HG03159 (cell line): ENCODE results near the gene NAA38.

Experiments used
- ATAC-seq: cut with Tn5 transposase; IDR thresholded peaks from one replicate; pipeline ENCODE4 v1.9.1; 2021; ENCODE audit warnings: mild to moderate bottlenecking, moderate library complexity; ENCODE audit not compliant: unreplicated experiment

Gene NAA38

GRCh38 chr17:7852919-7853690, 4.3 kb downstream of the NAA38 start:
- no peak for ATAC-seq

- ATAC-seq, result no peak
Observed at GRCh38 chr17:7852262-7852670, 5.1 kb downstream of the NAA38 start.

- ATAC-seq, result peak; percentile 70
Observed at GRCh38 chr17:7851438-7852261, 5.7 kb downstream of the NAA38 start.

GRCh38 chr17:7850701-7851437, 6.5 kb downstream of the NAA38 start:
- ATAC-seq, result no peak

GRCh38 chr17:7849751-7850504, 7.4 kb downstream of the NAA38 start:
- no peak for ATAC-seq

DNA sequence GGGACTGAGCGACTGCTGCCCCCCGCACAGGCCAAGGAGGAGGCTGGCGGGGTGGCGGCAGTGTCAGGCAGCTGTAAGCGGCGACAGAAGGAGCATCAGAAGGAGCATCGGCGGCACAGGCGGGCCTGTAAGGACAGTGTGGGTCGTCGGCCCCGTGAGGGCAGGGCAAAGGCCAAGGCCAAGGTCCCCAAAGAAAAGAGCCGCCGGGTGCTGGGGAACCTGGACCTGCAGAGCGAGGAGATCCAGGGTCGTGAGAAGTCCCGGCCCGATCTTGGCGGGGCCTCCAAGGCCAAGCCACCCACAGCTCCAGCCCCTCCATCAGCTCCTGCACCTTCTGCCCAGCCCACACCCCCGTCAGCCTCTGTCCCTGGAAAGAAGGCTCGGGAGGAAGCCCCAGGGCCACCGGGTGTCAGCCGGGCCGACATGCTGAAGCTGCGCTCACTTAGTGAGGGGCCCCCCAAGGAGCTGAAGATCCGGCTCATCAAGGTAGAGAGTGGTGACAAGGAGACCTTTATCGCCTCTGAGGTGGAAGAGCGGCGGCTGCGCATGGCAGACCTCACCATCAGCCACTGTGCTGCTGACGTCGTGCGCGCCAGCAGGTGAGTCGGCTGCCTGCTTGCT, 8.1 kb downstream of the NAA38 start:
- no peak for ATAC-seq

- no peak for ATAC-seq
Observed at GRCh38 chr17:7848739-7849129, 8.6 kb downstream of the NAA38 start.

DNA sequence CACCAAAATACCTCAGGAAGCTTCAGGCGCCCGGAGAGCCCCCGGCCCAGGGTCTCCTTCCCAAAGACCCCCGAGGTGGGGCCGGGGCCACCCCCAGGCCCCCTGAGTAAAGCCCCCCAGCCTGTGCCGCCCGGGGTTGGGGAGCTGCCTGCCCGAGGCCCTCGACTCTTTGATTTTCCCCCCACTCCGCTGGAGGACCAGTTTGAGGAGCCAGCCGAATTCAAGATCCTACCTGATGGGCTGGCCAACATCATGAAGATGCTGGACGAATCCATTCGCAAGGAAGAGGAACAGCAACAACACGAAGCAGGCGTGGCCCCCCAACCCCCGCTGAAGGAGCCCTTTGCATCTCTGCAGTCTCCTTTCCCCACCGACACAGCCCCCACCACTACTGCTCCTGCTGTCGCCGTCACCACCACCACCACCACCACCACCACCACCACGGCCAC, 9.2 kb downstream of the NAA38 start:
- ATAC-seq, result no peak

GRCh38 chr17:7846765-7847661, 10.3 kb downstream of the NAA38 start:
- ATAC-seq, result no peak

DNA sequence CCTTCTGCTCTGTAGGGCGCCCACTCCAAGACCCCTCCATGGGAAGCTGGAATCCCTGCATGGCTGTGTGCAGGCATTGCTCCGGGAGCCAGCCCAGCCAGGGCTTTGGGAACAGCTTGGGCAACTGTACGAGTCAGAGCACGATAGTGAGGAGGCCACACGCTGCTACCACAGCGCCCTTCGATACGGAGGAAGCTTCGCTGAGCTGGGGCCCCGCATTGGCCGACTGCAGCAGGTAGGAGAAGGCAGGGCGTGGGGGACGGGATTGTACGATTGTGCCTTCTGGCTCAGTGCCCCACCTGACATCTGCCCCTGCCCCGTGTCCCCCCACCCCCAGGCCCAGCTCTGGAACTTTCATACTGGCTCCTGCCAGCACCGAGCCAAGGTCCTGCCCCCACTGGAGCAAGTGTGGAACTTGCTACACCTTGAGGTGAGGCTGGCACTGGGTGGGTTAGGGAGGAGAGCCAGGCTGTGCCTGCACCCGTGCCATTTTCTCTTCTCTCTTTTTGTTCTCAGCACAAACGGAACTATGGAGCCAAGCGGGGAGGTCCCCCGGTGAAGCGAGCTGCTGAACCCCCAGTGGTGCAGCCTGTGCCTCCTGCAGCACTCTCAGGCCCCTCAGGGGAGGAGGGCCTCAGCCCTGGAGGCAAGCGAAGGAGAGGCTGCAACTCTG, 11.2 kb downstream of the NAA38 start:
- no peak for ATAC-seq

- ATAC-seq, result no peak
Observed at GRCh38 chr17:7845359-7846062, 11.8 kb downstream of the NAA38 start.

DNA sequence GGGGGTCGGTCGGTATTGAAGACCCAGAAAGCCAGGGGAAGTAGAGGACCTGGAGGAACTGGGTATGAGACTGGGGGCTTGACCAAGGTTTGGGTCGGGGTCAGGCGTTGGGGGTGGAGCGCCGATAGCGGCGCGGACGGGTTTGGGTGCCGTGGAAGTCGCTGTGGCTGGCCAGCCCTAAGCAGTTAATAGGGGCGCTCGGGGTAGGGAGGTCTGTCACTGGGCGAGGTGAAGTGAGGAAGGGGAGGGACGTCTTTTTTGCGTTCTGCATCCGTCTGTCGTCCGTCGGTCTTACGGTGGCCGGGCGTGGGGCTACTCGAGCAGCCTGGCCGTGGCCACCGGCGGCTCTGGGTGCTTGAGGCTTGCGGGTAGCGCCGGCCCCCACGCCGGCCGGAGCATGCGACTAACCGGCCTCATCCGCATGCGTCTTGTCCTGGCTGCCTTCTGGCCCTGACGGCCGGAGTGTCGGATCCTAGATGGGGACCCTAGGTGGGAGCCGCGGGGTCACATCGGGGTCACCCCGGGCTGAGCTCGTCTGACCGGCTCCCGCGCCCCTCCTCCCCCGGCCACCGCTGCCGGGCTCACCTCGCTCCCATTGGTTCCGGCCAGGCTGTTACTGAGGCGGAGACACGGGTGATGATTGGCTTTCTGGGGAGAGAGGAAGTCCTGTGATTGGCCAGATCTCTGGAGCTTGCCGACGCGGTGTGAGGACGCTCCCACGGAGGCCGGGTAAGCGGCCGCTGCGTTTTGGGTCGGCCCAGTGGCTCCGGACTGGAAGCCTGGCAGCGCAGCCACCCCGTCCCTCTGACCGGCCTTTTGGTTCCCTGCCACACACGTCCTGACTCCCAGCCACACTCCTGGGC, 12.8 kb downstream of the NAA38 start:
- ATAC-seq, result peak; percentile 47

GRCh38 chr17:7843536-7844291, 13.6 kb downstream of the NAA38 start:
- ATAC-seq, result peak; percentile 25

DNA sequence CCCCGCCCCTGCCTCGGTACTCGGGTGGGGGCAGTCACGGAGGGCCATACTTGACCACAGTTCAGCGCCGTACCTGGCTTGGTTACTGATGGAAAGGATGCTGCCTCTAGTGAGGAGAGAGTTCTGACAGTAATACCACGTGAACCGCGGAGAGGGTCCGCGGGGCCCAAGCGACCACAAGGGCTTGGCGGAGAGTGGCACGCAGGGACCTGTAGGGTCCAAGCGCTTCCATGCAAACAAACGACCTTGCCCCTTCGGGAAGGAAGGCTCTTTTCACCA, 14.2 kb downstream of the NAA38 start:
- ATAC-seq, result no peak

GRCh38 chr17:7842380-7843256, 14.7 kb downstream of the NAA38 start:
- ATAC-seq, result no peak

DNA sequence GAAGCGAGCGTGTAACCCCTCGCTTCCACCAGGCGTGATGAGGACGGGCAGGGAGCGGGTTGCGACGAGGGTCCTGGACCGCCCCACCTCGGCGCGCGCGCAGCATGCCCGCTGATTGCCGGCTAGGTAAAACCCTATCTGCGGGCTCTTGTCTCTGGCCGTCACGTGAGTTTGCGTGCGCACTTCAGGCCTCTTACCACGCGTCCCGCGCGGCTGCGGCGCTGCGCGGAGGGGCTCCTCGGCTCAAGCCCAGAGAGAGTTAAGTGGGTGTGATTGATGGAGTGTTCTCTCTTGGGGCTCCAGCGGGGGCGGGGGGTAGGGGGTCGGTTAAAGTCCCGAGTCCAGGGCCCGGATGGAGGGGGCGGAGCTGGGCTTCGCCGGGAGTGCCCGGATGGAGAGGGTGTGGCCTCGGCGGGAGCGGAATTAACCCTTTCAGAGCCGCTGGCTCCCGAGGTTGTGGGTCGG, 15.4 kb downstream of the NAA38 start:
- no peak for ATAC-seq
